GM19193 (cell line): ENCODE data around the gene SSRP1.

Experiments
- POLR2A ChIP-seq: IDR thresholded peaks from 4 replicates; pipeline ENCODE4 v1.6.1; 2011; ENCODE audit not compliant: insufficient read depth, insufficient read length; ENCODE audit errors: extremely low read depth

SSRP1 gene

GRCh38 chr11:57345555-57346211 is 10.0 kb upstream of the SSRP1 start:
- TF ChIP-seq POLR2A = no peak

- no peak for TF ChIP-seq POLR2A
These were observed 9.1 kb upstream of the SSRP1 start for GRCh38 chr11:57344826-57345225.

GRCh38 chr11:57343825-57344224 is 8.1 kb upstream of the SSRP1 start:
- TF ChIP-seq POLR2A = no peak

- TF ChIP-seq POLR2A = no peak
These were observed 7.0 kb upstream of the SSRP1 start for GRCh38 chr11:57342702-57343101.

- no peak for TF ChIP-seq POLR2A
These were observed 5.6 kb upstream of the SSRP1 start for GRCh38 chr11:57341250-57341808.

- TF ChIP-seq POLR2A = no peak
These were observed 4.4 kb upstream of the SSRP1 start for GRCh38 chr11:57340039-57340615.

GRCh38 chr11:57339328-57339727 is 3.6 kb upstream of the SSRP1 start:
- no peak for TF ChIP-seq POLR2A

GRCh38 chr11:57338142-57338541 is 2.5 kb upstream of the SSRP1 start, which contains the start of gene P2RX3:
Gene P2RX3, plus strand, starts transcription at chr11:57338352. Its CDS starts 199 bp downstream, at chr11:57338551.
- TF ChIP-seq POLR2A = no peak

- no peak for TF ChIP-seq POLR2A
These were observed 497 bp upstream of the SSRP1 start for GRCh38 chr11:57336111-57336666.

- no peak for TF ChIP-seq POLR2A
These were observed 709 bp downstream of the SSRP1 start for GRCh38 chr11:57335023-57335342.

- TF ChIP-seq POLR2A = no peak
These were observed 2.8 kb downstream of the SSRP1 start for GRCh38 chr11:57332694-57333440.

- no peak for TF ChIP-seq POLR2A
These were observed 4.0 kb downstream of the SSRP1 start for GRCh38 chr11:57331720-57332119.

- TF ChIP-seq POLR2A = no peak
These were observed 5.7 kb downstream of the SSRP1 start for GRCh38 chr11:57330029-57330428.

GRCh38 chr11:57327721-57328120 is 8.0 kb downstream of the SSRP1 start:
- no peak for TF ChIP-seq POLR2A

- TF ChIP-seq POLR2A = no peak
These were observed 10.0 kb downstream of the SSRP1 start for GRCh38 chr11:57325735-57326048.
